Left cardiac atrium (tissue), 4 donors: ENCODE measurements around the gene SYNPO2. TPM values are rescaled to one million over a fixed set of nuclear protein-coding genes. Genes with fewer than 3 reads are reported as not detected.
"Not testable (repeated sequence)": the region's sequence is repeated elsewhere in the genome, so short reads cannot be mapped to it uniquely, and the experiment has no call there.

ENCODE experiments used
- ATAC-seq, 2 donors: fragments of 200-7000 bp; cut with Tn5 transposase; one replicate each; pipeline ENCODE4 v1.9.1; 2020; ENCODE audit warnings: mild to moderate bottlenecking in 2 of 2, moderate library complexity in 2 of 2
- DNase-seq: peaks from one replicate; pipeline ENCODE4 v3.0.0-alpha.2; 2020
- intact Hi-C, 2 donors: fragments of 100-400 bp; cut with DNase I; formaldehyde crosslinking; loops; one replicate each; pipeline versions ENCODE4 v1.14.1 to v1.15.1; 2022 to 2023
- total RNA-seq, 2 donors: library from RNA; stranded (reverse); fragmentation: NEBNext Ultra II Directional; extraction: Animal tissue kit (Norgen Biotek cat#: 25700); gene quantifications; one replicate each; pipeline ENCODE4 v1.2.1, GENCODE V29; 2021
- donor health status: DM: no; HTN: yes; CAD: no.
- donor health status: DM: no; HTN: yes; CAD: no; lungs with severe emphysema.
- donor health status: DM: yes; HTN: yes; CAD: no.
- donor health status: Dilated cardiomyopathy.

The SYNPO2 gene
- total RNA-seq, 2 donors from 2014 or later: 67.6 to 94.4 TPM

DNA sequence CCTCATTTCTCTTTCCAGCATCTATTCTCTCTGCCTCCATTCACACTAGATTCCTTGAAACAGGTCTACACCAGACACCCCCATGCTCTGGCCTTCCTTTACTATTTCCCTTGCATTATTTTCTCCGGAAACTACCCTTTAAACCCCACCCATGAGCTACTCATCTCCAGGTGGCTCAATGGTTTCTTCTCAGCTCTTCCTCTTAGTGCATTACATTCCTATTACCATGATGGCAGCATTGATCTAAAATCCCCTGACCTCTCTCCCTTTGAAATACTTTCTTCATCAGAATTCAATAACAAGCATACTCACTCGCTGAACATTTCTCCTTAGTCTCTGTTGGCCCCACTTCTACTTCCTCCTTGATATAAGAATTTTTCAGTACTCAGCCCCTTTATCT, 94.6 kb downstream of the SYNPO2 start:
- DNase-seq: no peak
- no peak for ATAC-seq
- intact Hi-C loops: loop anchor here in 1 of 2 donors (2.0 to 10.0 kb wide), 2 partner anchors 162 to 304 kb away; no protein-coding TSS in a partner anchor

DNA sequence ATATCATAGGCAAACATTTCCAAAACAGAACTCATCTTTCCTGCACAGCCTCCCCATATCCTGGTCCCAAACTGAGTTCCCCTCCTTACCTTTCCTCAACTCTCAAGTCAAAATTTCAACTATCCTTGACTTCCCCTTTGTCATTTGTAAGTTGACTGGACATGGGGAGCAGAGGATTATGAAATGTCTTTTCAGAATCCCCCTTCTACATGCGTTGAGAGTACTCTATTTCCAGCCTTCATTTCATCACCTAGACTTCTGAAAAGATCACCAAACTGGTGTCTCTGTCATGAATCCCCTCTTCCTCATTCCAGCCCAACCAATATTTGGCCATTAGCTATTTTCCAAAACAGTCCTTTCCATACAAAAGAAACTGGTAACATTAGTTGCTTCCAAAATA, 95.2 kb downstream of the SYNPO2 start:
- no peak for ATAC-seq
- intact Hi-C loops: loop anchor here in 1 of 2 donors (2.0 to 10.0 kb wide), 2 partner anchors 161 to 303 kb away; no protein-coding TSS in a partner anchor
- no peak for DNase-seq

DNA sequence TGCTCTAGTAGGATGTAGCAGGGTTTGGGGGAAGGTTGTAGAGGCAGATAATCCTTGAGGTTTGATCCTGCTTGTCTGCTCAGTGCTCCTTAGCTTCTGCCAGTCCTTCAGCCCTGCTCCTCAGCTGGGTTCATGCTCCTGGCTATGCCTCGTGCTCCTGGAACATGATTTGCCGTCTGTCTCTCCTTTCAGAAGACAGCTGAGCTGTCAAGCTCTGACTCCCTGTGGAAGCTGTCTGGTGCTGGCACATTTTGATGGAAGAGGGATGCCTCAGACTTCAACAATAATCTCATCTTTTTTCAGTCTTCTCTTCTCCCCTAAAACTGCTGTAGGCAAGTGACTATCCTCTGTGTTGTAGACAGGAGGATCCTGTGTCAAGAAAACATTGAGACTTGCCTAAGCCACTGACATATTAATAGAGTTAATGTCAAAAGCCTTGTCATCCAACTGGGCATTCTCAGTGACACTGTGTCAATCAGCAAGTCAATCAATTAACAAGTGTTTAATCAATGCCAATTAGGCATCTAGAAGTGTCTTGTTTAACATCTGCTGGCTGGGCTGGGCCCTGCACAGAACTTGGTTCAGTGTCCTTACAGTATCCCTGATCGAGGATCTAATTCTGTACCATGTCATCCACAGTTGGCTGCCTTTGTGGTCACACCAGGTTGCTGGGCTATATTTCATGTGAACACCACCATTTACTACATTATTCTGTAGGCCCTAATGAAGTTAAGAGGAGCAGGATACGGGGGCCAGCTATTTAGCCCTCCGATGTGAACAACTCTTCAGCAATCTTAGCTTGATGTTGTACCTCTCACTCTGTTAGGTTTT, 96.7 kb downstream of the SYNPO2 start:
- DNase-seq (no peak), ATAC-seq (peak in 1 of 2 donors; percentile 9)
- intact Hi-C loops: loop anchor here in 1 of 2 donors (5.0 to 10.0 kb wide), 2 partner anchors 42 to 159 kb away; no protein-coding TSS in a partner anchor

GRCh38 chr4:118987959-118988634, 99.4 kb downstream of the SYNPO2 start:
- intact Hi-C loops: loop anchor here in 1 of 2 donors (5.0 to 10.0 kb wide), 2 partner anchors 39 to 157 kb away; no protein-coding TSS in a partner anchor
- DNase-seq: no peak
- no peak for ATAC-seq

GRCh38 chr4:118988635-118988972, 100.0 kb downstream of the SYNPO2 start:
- ATAC-seq: no peak
- DNase-seq: no peak
- intact Hi-C loops: loop anchor here in 1 of 2 donors (5.0 to 10.0 kb wide), 2 partner anchors 39 to 156 kb away; no protein-coding TSS in a partner anchor

GRCh38 chr4:118989098-118990080, 100.7 kb downstream of the SYNPO2 start:
- intact Hi-C loops: loop anchor here in 1 of 2 donors (5.0 to 10.0 kb wide), 2 partner anchors 38 to 155 kb away; no protein-coding TSS in a partner anchor
- DNase-seq: no peak
- ATAC-seq: peak; percentile 38 to 86

DNA sequence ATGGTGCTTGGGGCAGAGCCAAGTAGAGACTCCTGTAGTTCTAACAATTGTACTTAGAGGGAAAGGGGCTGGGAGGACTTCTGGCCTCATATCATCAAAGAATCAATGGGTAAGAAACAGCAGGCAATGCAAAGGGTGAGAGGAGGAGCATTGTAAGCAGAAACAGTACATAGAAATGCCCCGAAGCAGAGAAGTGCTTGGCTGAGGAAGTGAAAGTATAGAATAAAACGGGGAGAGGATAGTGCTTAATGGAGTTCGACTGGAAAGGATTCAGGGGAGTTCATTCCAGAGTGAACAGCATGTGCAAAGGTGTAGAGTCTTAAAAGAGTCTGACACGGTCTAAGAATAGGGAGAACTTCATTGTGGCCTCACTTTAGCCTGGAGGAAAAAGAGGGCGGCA, 103.0 kb downstream of the SYNPO2 start:
- ATAC-seq: no peak
- DNase-seq: no peak
- intact Hi-C loops: no loop called here

DNA sequence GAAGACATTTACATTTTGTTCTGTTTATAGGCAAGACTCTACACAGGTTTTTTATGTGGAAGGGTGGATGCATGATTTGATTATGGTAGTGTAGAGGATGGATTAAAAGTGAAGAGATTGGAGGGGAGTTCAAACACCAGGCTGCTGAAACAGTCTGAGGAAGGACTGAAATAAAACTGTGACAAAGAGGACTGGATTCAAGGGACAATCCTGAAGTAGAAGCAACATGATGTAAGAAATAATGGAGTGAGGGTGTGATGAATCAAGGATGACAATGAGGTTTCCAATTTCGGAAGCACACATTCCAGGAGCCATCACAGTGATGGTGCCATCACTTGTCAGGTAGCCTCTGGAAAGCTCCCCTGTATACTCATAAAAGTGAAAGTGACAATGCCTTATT, 103.5 kb downstream of the SYNPO2 start:
- intact Hi-C loops: no loop called here
- no peak for DNase-seq
- ATAC-seq: no peak

- ATAC-seq (no peak), DNase-seq (no peak)
- intact Hi-C loops: no loop called here
Measured at GRCh38 chr4:118993333-118993732, 104.7 kb downstream of the SYNPO2 start.

- ATAC-seq (peak in 1 of 2 donors; percentile 15), DNase-seq (no peak)
- intact Hi-C loops: no loop called here
Measured at GRCh38 chr4:118994030-118994429, 105.4 kb downstream of the SYNPO2 start.

DNA sequence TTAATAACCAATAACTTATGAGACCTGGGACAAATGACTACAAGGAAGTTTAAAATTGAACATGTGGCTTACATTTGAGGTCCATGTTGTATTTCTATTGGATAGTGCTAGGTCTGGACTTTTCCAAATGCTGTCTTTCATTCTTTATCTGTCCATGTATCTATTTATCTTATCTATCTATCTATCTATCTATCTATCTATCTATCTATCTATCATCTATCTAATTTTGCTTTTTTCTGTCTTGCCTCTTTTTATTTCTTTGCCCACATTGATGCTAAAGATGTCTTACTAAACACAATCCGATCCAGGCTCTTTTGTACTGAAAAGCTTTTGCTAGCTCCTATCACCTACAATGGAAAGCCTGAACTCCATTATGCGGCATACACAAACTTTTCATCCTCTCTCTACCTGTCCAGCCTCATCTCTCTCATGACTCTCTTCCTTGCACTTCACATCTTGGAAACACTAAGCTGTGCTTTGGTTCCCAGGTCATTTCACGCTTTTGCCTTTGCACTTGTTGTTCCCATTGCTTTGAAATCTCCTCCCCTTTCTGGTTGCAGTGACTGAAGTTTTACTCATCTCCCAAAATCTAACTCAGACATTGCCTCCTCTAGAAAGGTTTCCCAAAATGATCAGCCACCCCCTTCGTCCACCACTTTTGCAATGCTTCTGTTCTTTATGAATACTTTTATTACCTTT, 107.2 kb downstream of the SYNPO2 start:
- ATAC-seq: no peak
- intact Hi-C loops: no loop called here
- DNase-seq: no peak

- ATAC-seq (peak; percentile 70 to 75), DNase-seq (no peak)
- intact Hi-C loops: no loop called here
Measured at GRCh38 chr4:118997601-118998000, 108.9 kb downstream of the SYNPO2 start.

DNA sequence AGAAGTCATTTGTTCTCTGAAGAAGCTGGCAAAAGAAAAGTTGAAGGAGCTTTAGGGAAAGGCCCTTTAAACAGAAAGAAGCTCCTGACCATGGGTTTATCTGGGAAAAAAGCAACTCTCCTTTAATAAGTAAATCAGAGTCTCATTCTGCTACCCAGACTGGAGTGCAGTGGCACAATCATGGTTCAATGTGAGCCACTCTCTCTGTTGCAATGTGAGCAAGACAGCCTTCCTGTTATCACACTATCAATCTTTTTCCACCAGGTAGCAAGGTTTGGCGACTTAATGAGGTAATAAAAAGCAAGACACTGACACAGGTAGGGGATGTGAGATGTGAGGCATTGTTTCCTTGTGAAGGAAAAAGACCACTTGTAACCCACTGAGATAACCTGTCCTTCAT, 111.3 kb downstream of the SYNPO2 start:
- no peak for DNase-seq
- ATAC-seq: no peak
- intact Hi-C loops: no loop called here

DNA sequence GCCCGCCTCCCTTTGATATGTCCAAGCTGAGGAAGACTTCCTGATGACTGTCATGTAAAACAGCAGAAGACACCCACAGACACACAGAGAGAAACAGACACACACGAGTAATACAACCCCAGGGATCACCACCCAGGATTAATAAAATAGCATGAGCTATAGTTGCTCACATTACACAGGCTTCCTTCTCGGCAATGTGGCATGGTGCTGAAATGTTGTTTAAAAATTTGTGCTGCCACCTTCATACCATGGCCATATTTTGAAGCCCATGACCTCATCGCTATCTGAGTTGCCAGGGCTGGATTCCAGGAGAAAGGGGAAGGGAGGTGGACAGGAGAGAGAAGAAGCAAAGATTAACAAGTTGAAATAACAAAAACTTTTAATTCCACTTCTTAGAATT, 111.7 kb downstream of the SYNPO2 start:
- ATAC-seq (peak; percentile 71 to 83), DNase-seq (no peak)
- intact Hi-C loops: no loop called here

DNA sequence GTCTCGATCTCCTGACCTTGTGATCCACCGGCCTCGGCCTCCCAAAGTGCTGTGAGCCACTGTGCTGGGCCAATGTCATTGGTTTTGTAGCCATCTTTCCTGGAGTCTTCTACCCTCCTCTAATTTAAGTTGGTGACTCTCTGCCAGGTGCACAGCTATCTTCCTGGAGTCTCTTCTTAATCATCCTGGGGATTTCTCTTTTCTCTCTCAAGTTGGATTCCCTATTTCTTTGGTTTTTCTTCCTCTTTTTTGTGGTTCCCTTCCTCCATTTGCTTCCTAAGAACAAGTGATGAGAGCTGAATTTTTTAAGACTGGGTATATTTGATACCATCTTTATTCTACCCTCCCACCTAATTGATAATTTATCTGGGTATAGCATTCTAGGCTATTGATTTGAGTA, 113.8 kb downstream of the SYNPO2 start:
- ATAC-seq (no peak), DNase-seq (no peak)
- intact Hi-C loops: no loop called here

GRCh38 chr4:119003001-119003400, 114.3 kb downstream of the SYNPO2 start:
- peak in 1 of 2 donors; percentile 30 for ATAC-seq
- DNase-seq, intact Hi-C loops: not testable (repeated sequence)

GRCh38 chr4:119005928-119006460, 117.3 kb downstream of the SYNPO2 start:
- DNase-seq (no peak), ATAC-seq (peak in 1 of 2 donors; percentile 52)

DNA sequence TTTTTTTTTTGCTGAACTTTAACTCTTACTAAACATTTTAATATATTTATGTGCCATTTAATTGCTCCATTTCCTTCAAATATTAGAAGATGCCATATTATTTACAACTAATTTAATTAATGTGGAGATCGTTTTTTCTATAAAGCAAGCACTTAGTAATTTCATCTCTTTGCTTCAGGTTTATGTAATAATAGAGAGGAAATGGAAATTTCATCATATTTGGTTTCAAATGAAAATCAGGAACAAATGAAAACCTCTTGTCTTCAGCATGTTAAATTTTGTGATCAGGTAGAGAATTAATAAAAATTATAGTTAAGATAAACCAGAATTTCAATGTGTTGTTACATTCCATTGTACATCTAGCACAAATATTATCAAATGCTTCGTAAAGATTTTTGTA, 120.1 kb downstream of the SYNPO2 start:
- no peak for ATAC-seq
- no peak for DNase-seq
- intact Hi-C loops: no loop called here

More at GRCh38 chr4:119005928-119006460, 117.3 kb downstream of the SYNPO2 start:
- intact Hi-C loops: no loop called here
